GM18517 (cell line): ENCODE measurements around the gene METAP1D.
"Not testable (repeated sequence)": the region's sequence is repeated elsewhere in the genome, so short reads cannot be mapped to it uniquely, and the experiment has no call there.

Experiments
- ATAC-seq: cut with Tn5 transposase; IDR thresholded peaks from one replicate; pipeline ENCODE4 v1.9.1; 2021; ENCODE audit warnings: mild to moderate bottlenecking, moderate library complexity; ENCODE audit not compliant: unreplicated experiment

Gene METAP1D

DNA sequence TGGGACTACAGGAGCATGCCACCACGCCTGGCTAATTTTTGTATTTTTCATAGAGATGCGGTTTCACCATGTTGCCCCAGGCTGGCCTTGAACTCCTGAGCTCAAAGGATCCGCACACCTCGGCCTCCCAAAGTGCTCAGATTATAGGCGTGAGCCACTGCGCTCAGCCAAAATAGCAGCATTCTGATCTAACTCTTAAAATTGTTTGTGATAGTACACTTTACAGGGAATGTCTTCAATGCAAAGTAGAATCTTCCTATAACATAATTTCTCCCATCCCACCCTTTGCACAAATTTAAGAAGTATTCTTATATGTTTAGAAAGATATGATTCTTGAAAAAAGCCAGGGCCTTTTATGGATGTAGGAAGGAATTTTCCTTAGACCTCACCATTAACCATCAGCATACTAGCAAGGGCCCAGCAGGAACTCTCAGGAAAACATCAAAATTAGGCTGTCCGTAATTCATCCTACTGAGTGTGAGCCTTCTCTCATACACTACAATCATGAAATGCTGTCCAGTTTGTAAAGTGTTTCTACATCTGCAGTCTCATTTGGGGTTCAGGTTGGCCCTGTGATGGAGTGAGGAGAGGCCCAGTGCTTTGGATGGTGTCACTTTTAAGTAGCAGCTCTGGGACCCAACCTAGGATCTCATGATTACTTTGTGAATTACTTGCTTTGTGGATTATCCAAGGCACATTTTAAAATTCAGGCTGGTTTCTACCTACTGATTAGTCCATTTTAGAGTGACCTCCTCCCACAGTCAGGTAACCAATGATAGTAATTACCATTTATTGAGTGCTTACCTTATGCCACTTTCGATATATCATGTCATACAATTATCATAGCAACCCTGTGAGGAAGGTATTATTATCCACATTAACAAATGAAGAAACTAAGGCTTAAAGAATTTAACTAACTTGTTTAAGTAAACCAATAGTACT lies 48.1 kb downstream of the METAP1D start:
- no peak for ATAC-seq

DNA sequence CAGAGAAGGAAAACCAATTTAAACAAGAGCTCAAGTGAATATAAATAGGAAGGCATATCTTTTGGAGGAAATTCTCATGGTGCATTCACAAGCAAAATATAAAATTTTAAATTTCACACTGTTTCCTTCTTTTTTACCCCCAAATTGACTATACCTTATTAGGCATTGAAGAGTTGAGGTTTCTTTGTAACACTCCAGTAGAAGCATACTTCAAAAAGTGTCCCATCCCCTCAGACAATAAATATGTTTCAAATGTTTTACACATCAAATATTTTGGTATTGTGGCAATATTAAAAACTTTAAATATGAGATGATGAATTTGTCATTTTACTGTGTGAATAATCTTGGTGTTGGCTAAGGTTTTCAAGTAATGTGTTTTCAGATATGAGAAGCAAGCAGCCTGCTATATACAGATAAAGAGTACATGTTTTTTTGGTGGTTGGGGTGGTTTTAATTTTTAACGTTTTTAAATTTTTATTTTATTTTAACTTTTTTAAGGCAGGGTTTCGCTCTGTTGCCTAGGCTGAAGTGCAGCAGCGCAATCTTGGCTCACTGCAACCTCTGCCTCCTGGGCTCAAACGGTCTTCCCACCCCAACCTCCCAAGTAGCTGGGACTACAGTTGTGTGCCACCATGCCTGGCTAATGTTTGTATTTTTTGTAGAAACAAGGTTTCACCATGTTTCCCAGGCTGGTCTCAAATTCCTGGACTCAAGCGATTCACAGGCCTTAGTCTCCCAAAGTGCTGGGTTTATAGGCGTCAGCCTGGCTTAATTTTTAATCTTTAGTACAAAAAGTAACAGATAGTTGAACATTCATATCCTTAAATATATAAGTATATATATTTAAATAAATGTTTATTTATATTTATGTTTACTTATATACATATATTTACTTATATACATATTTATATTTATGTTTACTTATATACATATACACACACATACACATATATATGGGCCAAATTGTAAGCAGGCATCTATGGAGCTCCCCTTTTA lies 49.1 kb downstream of the METAP1D start:
- ATAC-seq: no peak

DNA sequence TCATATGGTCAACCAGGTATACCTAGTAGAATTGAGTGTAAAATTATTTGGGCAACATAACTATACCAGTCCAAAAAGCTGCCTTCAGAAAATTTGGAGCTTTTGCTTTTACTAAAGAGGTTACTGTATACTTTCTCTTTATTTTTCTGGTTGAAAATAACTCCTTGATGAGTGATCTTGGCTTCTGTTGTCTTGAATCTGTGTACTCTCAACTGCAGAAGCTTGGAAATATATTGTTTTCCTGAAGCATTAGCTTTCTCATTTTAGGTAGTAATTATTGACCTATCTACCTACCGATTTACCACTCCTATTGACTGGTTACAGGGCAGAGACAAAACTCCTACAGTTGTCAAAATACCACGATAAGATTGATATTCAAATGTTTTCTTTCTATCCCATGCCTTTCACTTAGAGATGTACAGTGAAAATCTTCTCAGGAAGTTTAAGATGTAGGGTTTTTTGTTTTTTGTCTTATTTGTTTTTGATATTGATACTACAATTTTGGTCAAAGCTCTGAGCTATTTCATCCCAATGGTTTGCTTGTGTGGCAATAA lies 49.9 kb downstream of the METAP1D start:
- no peak for ATAC-seq

DNA sequence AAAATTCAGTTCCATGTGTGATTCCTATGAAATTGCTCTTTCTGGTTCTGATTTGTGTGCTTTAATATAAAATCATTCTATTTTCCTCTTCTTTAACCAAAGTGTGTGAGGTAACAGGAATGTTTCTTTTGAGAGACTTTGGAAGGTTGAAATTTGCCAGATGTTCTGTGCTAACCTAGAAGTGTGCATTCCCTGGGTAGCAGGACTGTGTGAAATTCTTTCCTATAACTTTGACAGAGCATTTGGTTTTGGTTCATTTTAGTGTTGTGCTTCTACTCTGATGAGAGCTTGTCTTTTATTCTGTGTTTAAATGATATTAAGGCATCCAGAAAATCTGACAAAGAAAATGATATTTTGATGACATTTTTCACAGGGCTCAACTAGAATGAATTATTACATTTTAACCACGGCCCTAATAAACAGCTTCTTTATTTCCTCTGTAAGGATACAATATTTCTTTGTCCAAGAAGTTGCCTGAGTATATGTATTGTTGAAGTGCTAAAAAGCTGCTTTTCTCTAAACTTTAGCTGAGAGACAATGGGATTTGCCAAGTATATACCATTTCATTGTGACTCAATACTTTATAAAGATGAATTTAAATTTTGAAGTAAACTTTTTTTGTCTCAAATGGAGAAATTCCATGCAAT lies 50.8 kb downstream of the METAP1D start:
- no peak for ATAC-seq

DNA sequence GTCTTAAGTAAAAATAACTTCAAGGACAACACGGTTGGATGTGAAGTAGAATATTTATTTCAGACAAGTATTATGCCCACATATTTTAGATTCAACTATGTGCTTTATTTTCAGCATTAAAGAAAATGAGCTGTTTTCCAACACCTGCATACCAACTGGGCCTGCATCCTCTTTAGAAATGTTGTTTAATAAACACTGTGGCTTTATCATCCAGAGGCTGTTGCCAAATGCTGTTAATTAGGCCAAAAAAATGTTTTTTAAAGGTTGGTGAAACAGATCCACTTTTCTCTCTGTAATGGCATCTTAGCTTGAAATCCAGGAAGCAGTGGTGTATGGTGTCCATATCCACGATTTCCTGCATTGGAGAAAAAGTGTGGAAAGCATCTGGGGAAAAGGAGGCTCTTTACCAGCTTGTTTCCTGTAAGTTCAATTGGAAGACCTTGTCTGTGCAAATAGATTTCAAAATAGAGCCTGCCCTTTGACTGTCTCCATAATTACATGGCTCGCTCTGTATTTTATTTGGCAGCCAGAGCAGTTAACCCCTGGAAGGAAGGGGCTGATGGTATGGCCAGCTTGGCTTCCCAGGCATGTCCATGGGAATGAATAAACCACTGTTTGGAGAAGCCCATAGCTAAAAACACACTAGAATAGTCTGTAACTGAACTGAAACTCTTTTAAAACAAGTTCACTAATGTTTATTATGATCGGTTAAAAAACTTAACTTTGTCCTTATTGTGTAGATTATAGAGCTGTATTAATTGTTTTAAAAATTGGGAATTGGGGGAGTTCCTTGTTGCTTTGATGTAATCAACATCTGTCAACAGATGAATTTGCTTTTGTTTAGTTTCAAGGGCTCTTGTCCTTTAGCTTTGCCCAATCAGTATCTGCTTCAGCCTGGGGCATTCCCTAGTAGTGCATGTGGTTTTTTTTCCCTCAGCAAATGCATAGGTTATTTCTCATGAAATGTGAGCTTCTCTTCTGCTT lies 52.5 kb downstream of the METAP1D start:
- ATAC-seq: no peak

DNA sequence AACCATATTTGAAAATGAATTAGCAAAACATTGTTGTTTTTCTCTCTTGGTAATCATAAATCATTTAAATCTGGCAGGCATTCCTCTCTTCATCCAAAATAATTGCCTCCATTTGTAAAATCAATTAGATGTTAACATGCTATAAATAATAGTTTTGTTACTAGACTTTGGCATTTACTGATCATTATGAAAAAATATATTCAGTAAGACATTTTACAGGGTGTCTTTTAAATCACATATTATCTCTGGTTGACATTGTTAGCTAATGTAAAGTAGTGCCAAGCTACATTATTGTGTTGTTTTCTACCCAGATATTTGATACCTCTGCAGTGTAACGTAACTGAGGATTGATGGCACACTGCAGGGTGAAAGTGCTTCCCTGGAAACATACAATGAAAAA lies 53.7 kb downstream of the METAP1D start:
- no peak for ATAC-seq

DNA sequence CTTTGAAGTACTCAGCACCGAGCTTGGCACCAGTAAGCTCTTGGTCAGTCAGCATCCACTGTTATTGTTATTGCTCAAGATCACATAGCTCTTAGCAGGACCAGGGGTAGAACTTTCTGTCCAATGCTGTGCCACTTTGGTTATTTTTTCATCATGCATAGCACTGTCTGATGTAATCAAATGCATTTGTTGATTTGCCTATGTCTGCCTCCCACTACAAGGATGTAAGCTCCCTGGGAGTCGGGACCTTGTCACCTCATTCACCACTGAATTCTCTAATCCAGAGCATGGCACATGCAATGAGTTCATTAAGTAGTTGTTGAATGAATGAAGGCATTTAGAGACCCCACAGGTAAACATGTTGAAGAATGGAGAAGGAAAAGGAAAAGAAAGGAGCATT lies 56.5 kb downstream of the METAP1D start:
- no peak for ATAC-seq

DNA sequence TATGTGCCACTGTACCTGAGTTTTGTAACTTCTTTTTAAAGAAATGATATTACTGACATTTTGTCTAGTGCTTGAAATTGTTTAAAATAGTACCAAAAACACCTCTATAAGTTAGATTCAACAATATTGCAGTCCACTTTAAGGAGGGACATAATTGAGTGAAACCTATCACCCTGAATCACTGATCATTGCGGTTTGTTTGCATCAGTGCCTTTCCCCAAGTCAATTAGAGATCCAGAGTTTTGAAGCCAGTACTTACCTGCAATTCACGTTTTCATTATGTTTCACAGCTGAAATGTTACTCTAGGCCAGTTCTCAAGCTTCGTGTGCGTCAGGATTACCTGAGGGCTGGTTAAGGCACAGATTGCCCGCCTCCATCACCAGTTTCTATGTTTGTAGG lies 58.9 kb downstream of the METAP1D start:
- no peak for ATAC-seq

DNA sequence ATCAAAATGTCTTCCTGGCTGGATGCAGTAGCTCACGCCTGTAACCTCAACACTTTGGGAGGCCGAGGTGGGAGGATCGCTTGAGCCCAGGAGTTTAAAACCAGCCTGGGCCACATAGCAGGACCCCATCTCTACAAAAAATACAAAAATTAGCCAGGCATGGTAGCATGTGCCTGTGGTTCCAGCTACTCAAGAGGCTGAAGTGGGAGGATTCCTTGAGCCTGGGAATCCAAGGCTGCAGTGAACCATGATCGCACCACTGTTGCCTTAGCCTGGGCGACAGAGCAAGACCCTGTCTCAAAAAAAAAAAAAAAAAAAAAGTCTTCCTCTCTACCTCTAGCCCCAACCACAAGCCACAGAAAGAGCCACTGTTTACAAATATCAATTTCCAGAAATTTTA lies 60.4 kb downstream of the METAP1D start:
- not testable (repeated sequence) for ATAC-seq

DNA sequence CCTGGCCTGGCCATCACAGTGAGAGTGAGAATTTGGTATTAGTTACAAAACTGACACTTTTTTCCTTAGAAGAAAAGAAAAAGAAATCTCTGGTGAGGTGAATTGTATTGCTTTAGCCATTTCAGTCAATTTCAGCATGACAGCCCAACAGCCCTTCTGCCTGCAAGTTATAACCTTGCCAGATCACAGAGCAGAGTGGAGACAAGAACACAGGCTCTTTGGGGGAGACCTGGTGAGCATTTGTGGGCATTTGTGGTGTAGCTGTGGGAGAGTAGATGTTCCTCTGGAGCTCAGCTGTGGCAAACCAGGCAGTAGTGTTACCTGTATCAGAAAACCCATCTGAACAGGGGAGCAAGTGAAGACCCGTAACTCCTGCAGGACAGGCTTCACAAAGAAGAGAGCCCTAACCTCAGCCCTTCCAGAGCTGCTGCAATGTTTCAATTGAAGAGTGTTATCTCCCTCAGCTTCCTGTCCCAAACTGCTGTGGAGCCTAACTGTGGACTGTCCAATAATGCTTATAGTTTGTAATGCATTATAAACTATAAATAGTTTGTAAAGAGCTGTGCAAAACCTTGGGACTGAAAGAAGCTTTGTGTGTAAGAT lies 62.8 kb downstream of the METAP1D start:
- ATAC-seq: no peak

DNA sequence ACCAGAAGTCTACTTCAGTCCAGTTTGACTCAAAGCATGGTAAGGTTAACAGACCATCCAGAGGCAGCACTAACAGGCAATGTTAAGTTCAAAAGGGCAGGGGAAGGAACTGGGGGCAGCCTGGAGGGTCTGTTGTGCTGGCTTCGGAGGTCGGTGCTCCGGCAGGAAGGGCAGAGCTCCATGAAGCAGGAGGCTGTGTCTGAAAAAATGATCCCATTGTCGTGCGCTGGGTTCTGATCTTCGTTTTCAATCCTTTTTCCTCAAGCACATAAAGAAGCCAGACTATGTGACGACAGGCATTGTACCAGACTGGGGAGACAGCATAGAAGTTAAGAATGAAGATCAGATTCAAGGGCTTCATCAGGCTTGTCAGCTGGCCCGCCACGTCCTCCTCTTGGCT lies 63.7 kb downstream of the METAP1D start:
- no peak for ATAC-seq

DNA sequence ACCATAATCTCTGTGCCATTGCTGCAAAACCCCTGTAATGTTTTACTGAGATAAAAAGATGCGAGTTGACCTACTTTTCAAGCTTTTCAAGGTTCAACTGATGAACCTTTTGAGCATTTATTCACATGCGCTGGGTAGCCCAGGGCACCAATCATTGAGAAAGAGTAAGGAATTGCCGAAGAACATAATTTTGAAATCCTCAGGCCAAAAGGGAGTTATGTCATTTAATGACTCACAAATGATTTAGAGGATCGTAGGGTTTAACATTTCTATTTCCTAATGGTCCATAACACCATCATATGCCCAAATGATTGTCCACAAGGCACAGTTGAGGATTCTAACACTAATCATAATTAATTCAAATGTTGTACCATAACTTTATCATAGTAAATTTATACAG lies 65.4 kb downstream of the METAP1D start:
- ATAC-seq: no peak

DNA sequence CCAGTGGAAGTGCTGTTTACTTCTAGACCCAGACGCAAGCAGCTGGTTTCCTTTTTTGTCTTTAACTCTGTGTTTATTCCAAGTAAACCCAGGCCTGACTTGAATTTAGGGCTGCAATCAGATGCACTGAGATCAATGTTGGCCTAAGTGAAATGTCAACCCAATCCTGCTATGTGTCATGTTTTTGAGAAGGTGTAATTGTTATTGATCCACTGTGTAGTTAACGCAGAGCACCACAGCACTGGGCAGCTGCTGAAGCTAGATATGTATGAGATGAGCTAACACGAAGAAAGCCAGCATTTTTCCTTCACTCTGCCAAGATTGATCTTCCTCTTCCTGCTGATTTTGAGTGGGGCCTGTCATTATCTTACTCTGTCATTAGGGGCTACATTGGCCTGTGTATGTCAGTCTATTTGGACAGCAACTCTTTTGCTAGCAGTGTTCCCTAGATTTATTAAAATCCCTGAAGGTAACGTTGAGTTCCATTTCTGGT lies 66.7 kb downstream of the METAP1D start:
- ATAC-seq: no peak

DNA sequence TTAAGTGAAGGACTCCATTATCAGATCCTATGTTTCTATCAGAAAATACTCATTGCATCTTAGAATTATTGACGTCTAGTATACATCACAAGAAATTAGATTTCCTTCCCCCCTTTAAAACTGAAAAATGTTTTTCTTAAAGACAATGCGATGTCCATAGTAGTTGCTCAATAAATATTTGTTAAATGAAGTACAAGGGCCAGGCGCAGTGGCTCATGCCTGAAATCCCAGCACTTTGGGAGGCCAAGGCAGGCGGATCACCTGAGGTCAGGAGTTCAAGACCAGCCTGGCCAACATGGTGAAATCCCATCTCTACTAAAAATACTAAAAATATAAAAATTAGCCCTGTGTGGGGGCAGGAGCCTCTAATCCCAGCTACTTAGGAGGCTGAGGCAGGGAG lies 68.2 kb downstream of the METAP1D start:
- not testable (repeated sequence) for ATAC-seq

DNA sequence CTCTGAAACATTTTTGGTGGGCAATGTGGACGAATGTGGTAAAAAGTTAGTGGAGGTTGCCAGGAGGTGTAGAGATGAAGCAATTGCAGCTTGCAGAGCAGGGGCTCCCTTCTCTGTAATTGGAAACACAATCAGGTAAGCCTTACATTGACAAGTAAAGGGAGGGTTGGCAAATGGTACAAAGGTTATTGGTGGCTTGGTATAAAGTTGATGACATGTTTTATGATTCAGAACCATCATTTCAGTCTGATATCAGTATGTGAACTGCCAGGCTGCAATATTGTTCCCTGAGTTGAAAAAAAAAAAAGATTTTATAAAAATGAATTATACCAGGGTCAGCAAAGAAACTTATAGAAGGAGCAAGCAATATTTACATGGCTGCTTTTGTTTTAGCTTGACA lies 71.2 kb downstream of the METAP1D start:
- no peak for ATAC-seq

DNA sequence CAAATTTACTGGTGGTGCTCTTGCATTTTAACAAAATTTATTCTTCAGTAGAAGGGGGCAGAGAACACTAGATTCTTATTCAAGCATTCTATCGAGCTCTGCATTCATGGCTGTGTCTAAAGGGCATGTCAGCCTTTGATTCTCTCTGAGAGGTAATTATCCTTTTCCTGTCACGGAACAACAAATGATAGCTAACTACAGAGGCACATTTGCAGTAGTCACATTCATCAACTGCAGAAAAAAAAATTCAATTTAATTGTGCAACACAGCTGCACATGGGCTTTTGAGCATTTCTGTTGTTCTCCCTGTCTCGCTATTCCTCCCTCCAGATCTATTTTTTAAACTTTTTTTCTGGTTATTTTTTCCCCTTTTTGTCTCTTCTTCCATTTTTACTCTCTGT lies 72.5 kb downstream of the METAP1D start:
- no peak for ATAC-seq

DNA sequence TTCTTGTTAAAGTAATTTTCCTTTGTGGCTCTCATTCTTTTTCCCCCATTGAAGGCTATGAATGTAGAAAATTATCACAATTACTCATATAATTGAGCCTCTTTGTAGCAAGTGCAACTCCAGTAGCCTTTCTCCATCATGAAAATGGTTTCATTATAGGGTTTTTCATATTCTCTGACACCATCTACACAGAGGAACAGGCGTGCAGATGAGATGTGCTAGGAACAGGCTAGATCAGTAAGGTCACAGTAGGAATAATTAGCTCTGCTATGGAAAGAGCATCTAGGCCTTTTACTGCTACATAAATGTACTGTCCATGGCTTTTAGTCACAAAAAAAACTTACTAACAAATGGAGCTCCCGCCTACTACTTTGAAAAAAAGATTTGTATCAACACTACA lies 73.0 kb downstream of the METAP1D start:
- no peak for ATAC-seq

DNA sequence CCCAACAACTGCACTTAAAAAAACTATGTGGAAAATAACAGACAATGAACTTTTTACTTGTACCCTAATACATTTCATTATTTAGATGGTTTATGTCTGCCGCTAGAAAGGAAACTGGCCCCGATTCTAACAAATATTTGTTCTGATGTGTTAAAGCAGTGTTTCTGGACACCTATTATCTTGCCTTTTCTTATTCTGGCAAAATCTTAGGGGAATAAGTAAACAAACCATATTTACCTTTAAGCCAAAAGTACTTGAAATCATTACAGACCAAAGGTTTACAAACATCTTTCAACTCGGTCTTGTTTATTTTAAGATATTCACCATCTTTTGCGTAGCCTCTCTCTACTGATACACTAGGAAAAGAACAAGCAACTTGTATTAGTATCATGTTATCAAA lies 73.8 kb downstream of the METAP1D start:
- no peak for ATAC-seq

DNA sequence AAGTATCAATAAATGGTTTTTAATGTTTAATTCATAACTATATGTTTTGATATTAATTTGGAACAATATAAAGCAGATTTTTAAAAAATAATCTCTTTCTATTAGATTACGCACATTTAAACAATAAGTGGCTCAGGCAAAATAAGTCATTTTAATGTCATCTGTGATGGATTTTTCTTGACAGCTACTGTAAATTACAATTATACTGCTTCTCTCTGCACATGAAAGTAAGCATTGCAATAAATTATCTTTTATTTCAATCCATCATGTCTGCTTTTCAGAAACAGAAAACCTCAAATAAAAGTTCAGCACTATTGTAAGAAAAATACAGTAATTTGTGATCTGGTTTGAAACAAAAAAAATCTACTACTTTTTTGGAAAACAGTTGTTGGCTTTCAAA lies 74.5 kb downstream of the METAP1D start:
- ATAC-seq: no peak
